H1 (cell line): ENCODE data around the gene MCM9. TPM values are rescaled to one million over a fixed set of nuclear protein-coding genes. Genes with fewer than 3 reads are reported as not detected.

ENCODE experiments used
- CEBPB ChIP-seq: IDR thresholded peaks from 2 replicates; pipeline ENCODE4 v1.6.1; 2012; ENCODE audit warnings: low read depth, low read length
- CHD7 ChIP-seq: fragments of 300-600 bp; sonication (generic); IDR thresholded peaks from 2 replicates; pipeline ENCODE4 v1.7.1; 2012; ENCODE audit warnings: low read length, moderate library complexity, mild to moderate bottlenecking, inconsistent platforms; ENCODE audit not compliant: insufficient replicate concordance
- CTCF ChIP-seq, 3 experiments: IDR thresholded peaks; 1 replicate in 2 of 3; 2 replicates in 1 of 3; pipeline versions ENCODE4 v1.5.1 to v1.6.1; 2011; ENCODE audit warnings: low read length in 3 of 3, mild to moderate bottlenecking in 3 of 3, inconsistent platforms in 2 of 3, low read depth in 1 of 3, moderate library complexity in 1 of 3; ENCODE audit not compliant: insufficient read depth in 1 of 3; ENCODE audit errors: control extremely low read depth in 1 of 3
- KDM1A ChIP-seq: fragments of 200-600, 300-600 bp; sonication (generic); IDR thresholded peaks from 2 replicates; pipeline ENCODE4 v1.7.1; 2016; ENCODE audit warnings: mild to moderate bottlenecking, low read length, borderline replicate concordance
- MAFK ChIP-seq: IDR thresholded peaks from 2 replicates; pipeline ENCODE4 v1.6.1; 2012; ENCODE audit warnings: low read depth, mild to moderate bottlenecking, improper control_type of control experiment, low read length
- SIN3A ChIP-seq, 2 experiments: IDR thresholded peaks in 1 of 2; conservative IDR thresholded peaks in 1 of 2; 2 replicates each; pipeline ENCODE4 v1.6.1; 2011 to 2012; ENCODE audit warnings: low read length in 2 of 2, improper control_type of control experiment in 1 of 2, low read depth in 1 of 2, mild to moderate bottlenecking in 1 of 2
- polyA plus RNA-seq, 7 experiments: library from polyadenylated mRNA; depleted of rRNA in 3 of 7; stranded (reverse) in 5 of 7; unstranded in 2 of 7; fragments of >200 nt in 5 of 7; fragments of 200-250 nt in 2 of 7; gene quantifications; 1 replicate in 5 of 7; 2 replicates in 1 of 7; 4 replicates in 1 of 7; pipeline versions ENCODE4 v1.2.1 to v1.2.3, GENCODE V29; 2011 to 2013; ENCODE audit warnings: missing spikeins in 2 of 7, mixed read lengths in 2 of 7
- total RNA-seq: library from RNA; stranded (reverse); fragmentation: NEBNext Ultra II Directional; extraction: Animal tissue kit (Norgen Biotek cat#: 25700); gene quantifications from 2 replicates; pipeline ENCODE4 v1.2.1, GENCODE V29; 2021

Gene MCM9
- total and polyA plus RNA-seq, 2 of the 8 experiments (the other 6 are each of a cell fraction or from before 2014, with no cell fraction given) = 3.7 to 11.4 TPM

GRCh38 chr6:118895261-118895560 is 39.7 kb downstream of the MCM9 start (continued):
- TF ChIP-seq CHD7 (no peak), CTCF (IDR thresholded peaks at IDR 0.05; ENCODE audit: control extremely low read depth in 1 of 3, insufficient read depth in 1 of 3, low read depth in 1 of 3, low read length in 3 of 3) (no peak), SIN3A (conservative IDR thresholded peaks at IDR 0.05 in 1 of 2, IDR thresholded peaks at IDR 0.05 in 1 of 2; ENCODE audit: low read depth in 1 of 2, low read length in 2 of 2) (no peak), MAFK (no peak), CEBPB (no peak), KDM1A (no peak)
